Activated CD8-positive, alpha-beta memory T cell treated with anti-CD3 and anti-CD28 coated beads for 1 hour (primary cell): ENCODE data around the gene FAU.

Experiments used
- DNase-seq, 2 donors: peaks; one replicate each; pipeline ENCODE4 v3.0.0-alpha.2; 2020; ENCODE audit warnings: low read depth in 1 of 2; ENCODE audit errors: extremely low read depth in 1 of 2

FAU gene

GRCh38 chr11:65083834-65084597 is 37.9 kb downstream of the FAU start, which contains the start of the genes CDCA5 and ZFPL1:
CDCA5 (minus strand) TSS chr11:65084040; CDS start chr11:65083978, 62 bp downstream.
ZFPL1 (plus strand) TSS chr11:65084222; CDS start chr11:65084699, 477 bp downstream.
- peak; percentile 85 to 94 for DNase-seq

- DNase-seq = no peak
Observed at GRCh38 chr11:65083134-65083833, 38.6 kb downstream of the FAU start.

- no peak for DNase-seq
Observed at GRCh38 chr11:65078786-65079342, 43.1 kb downstream of the FAU start.

- DNase-seq = peak; percentile 37 to 57
Observed at GRCh38 chr11:65078151-65078550, 43.8 kb downstream of the FAU start.

GRCh38 chr11:65077451-65077850 is 44.5 kb downstream of the FAU start:
- DNase-seq = no peak

- DNase-seq = no peak
Observed at GRCh38 chr11:65072631-65072966, 49.3 kb downstream of the FAU start.

GRCh38 chr11:65071907-65072630 is 49.9 kb downstream of the FAU start:
- DNase-seq = no peak
